IPS DF 4.7 (cell line): Measurements from ENCODE around the gene GRIN3B.

Experiments used
- DNase-seq: peaks from one replicate; pipeline ENCODE4 v3.0.0-alpha.2; 2013; ENCODE audit warnings: low spot score; ENCODE audit errors: extremely low read depth

Gene GRIN3B

DNA sequence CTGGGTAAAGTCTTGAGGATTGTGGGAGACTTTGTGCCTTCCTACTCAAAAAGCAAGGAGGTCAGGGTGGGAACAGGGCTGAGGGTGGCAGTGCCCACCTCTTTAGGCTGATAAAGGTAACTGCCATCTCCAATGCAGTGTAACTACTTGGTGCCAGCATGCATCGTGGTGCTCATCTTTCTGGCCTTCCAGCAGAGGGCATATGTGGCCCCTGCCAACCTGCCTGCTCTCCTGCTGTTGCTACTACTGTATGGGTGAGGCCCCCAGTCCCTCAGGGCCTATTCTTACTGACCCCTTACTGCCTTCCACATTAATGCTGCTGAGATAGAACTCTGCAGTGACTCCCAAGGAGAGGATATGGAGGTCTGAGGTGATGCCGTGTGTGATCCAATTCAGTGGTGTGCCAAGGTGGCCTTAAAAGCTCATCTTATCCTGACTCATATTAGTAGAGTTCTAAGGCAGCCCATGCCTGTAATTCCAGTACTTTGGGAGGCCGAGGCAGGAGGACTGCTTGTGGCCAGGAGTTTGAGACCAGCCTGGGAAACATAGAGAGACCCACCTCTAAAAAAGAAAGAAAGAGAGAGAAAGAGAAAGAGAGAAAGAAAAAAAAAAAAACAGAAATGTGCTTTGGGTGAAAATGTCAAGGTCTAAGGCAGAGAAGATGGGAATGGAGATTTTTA lies 57.1 kb downstream of the GRIN3B start:
- DNase-seq = no peak

DNA sequence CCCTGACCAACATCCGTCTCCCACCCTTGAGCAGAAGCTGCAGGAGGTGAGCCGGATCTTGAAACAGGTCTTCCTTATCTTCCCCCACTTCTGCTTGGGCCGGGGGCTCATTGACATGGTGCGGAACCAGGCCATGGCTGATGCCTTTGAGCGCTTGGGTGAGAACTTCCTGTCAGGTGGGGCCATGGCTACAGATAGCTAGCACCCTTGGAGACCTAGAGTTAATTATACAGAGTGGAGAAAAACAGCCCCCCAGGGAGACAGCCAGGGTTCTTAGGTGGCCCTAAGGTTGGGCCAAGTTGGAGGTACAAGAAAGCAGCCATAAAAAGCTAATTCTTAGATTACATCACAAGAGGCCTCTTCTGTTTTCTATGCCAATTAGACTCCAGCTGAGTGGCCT lies 57.9 kb downstream of the GRIN3B start:
- DNase-seq = no peak
